GM23338 (cell line): Measurements from ENCODE around the gene SORBS1.

ENCODE experiments used
- CREB1 ChIP-seq: fragments of 250-450 bp; sonication (Bioruptor Pico); IDR thresholded peaks from 2 replicates; pipeline ENCODE4 v1.5.0; 2020; ENCODE audit warnings: low read depth, mild to moderate bottlenecking, moderate library complexity
- EZH2 ChIP-seq: fragments of 200-600 bp; sonication (generic); IDR thresholded peaks from one replicate; pipeline ENCODE4 v1.8.0; 2017; ENCODE audit warnings: antibody characterized with exemption, mild to moderate bottlenecking, low read depth; ENCODE audit not compliant: unreplicated experiment
- EZH2phosphoT487 ChIP-seq: fragments of 200-600 bp; sonication (generic); IDR thresholded peaks from one replicate; pipeline ENCODE4 v1.8.1; 2018; ENCODE audit warnings: antibody characterized with exemption; ENCODE audit not compliant: unreplicated experiment
- JUNB ChIP-seq: IDR thresholded peaks from one replicate; pipeline ENCODE4 v1.6.1; 2016; ENCODE audit warnings: antibody characterized with exemption; ENCODE audit not compliant: unreplicated experiment
- POLR2AphosphoS5 ChIP-seq: IDR thresholded peaks from 2 replicates; pipeline ENCODE4 v1.6.1; 2016; ENCODE audit warnings: antibody characterized with exemption, low read depth
- REST ChIP-seq: IDR thresholded peaks from one replicate; pipeline ENCODE4 v1.6.1; 2018; ENCODE audit warnings: antibody characterized with exemption; ENCODE audit not compliant: unreplicated experiment
- ZNF331 ChIP-seq: fragments of 250-450 bp; sonication (Bioruptor Pico); IDR thresholded peaks from 2 replicates; pipeline ENCODE4 v1.5.0; 2020; ENCODE audit warnings: low read depth, mild to moderate bottlenecking, moderate library complexity
- TF ChIP-seq, protein P1 (sequence below), 2 experiments: fragments of 200-600 bp in 1 of 2; sonication (generic) in 1 of 2; conservative IDR thresholded peaks; 2 replicates each; pipeline versions ENCODE4 v1.5.1 to v1.6.1; 2016 to 2017; ENCODE audit warnings: antibody characterized with exemption in 2 of 2, low read depth in 2 of 2, mild to moderate bottlenecking in 2 of 2, moderate library complexity in 1 of 2
- TF ChIP-seq, protein P2 (sequence below): IDR thresholded peaks from 2 replicates; pipeline ENCODE4 v1.6.1; 2016; ENCODE audit warnings: antibody characterized with exemption

DNA sequence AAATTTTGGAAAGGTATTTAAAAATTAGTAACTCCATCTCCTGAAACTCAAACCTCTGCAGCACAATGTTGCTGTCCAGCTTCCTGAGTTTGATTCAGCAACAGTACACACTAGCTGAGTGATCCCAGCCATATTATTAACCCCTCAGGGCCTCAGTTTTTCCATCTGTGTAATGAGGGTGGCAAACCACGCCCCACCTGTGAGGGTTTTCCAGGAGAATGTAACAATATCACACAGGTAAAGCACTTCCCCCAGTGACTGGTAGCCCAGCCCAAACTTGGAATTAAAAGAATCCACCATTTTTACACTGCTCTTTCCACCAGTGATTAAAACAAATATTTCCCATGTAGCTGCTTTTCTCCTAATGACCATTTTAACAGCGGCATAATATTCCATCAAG is 122.4 kb downstream of the SORBS1 start:
- TF ChIP-seq, protein P1, sequence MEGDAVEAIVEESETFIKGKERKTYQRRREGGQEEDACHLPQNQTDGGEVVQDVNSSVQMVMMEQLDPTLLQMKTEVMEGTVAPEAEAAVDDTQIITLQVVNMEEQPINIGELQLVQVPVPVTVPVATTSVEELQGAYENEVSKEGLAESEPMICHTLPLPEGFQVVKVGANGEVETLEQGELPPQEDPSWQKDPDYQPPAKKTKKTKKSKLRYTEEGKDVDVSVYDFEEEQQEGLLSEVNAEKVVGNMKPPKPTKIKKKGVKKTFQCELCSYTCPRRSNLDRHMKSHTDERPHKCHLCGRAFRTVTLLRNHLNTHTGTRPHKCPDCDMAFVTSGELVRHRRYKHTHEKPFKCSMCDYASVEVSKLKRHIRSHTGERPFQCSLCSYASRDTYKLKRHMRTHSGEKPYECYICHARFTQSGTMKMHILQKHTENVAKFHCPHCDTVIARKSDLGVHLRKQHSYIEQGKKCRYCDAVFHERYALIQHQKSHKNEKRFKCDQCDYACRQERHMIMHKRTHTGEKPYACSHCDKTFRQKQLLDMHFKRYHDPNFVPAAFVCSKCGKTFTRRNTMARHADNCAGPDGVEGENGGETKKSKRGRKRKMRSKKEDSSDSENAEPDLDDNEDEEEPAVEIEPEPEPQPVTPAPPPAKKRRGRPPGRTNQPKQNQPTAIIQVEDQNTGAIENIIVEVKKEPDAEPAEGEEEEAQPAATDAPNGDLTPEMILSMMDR (conservative IDR thresholded peaks at IDR 0.05; ENCODE audit: low read depth in 2 of 2), result no peak
- TF ChIP-seq REST (no peak), JUNB (no peak), POLR2AphosphoS5 (no peak), EZH2 (no peak), EZH2phosphoT487 (no peak), ZNF331 (CRISPR knock-in tag) (no peak), CREB1 (CRISPR knock-in tag) (no peak)
- TF ChIP-seq, protein P2, sequence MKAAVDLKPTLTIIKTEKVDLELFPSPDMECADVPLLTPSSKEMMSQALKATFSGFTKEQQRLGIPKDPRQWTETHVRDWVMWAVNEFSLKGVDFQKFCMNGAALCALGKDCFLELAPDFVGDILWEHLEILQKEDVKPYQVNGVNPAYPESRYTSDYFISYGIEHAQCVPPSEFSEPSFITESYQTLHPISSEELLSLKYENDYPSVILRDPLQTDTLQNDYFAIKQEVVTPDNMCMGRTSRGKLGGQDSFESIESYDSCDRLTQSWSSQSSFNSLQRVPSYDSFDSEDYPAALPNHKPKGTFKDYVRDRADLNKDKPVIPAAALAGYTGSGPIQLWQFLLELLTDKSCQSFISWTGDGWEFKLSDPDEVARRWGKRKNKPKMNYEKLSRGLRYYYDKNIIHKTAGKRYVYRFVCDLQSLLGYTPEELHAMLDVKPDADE, result no peak
